ENCODE data around the gene FAM186B. TPM values are rescaled to one million over a fixed set of nuclear protein-coding genes. Genes with fewer than 3 reads are reported as not detected.

FAM186B gene
- total RNA-seq, 1 donor from 2014 or later = not detected

GRCh38 chr12:49552014-49552413 lies 53.4 kb downstream of the FAM186B start:
- peak; percentile 60 for DNase-seq

GRCh38 chr12:49550693-49551252 lies 54.7 kb downstream of the FAM186B start:
- no peak for DNase-seq

- DNase-seq = no peak
Measured at GRCh38 chr12:49549735-49550692, 55.4 kb downstream of the FAM186B start.

GRCh38 chr12:49548822-49549648 lies 56.4 kb downstream of the FAM186B start:
- DNase-seq = no peak

- no peak for DNase-seq
Measured at GRCh38 chr12:49548481-49548821, 57.0 kb downstream of the FAM186B start.

- DNase-seq = no peak
Measured at GRCh38 chr12:49547090-49547690, 58.2 kb downstream of the FAM186B start.

GRCh38 chr12:49546481-49546880 lies 59.0 kb downstream of the FAM186B start:
- no peak for DNase-seq

GRCh38 chr12:49545815-49546214 lies 59.6 kb downstream of the FAM186B start:
- DNase-seq = no peak

- DNase-seq = peak; percentile 61
Measured at GRCh38 chr12:49543914-49544815, 61.3 kb downstream of the FAM186B start.

GRCh38 chr12:49543221-49543913 lies 62.1 kb downstream of the FAM186B start:
- DNase-seq = no peak

GRCh38 chr12:49542592-49543160 lies 62.8 kb downstream of the FAM186B start:
- no peak for DNase-seq

GRCh38 chr12:49541911-49542505 lies 63.4 kb downstream of the FAM186B start:
- DNase-seq = no peak

GRCh38 chr12:49541140-49541861 lies 64.1 kb downstream of the FAM186B start:
- DNase-seq = no peak

GRCh38 chr12:49540229-49541139 lies 65.0 kb downstream of the FAM186B start:
- no peak for DNase-seq

GRCh38 chr12:49539406-49540228 lies 65.8 kb downstream of the FAM186B start:
- no peak for DNase-seq

GRCh38 chr12:49538510-49539403 lies 66.7 kb downstream of the FAM186B start, which contains the start of gene KCNH3:
Gene KCNH3 (plus strand): TSS chr12:49539030. CDS start chr12:49539417, 387 bp downstream.
- DNase-seq = peak; percentile 86
